ENCODE data around the gene TMEM132D.

Gene TMEM132D

DNA sequence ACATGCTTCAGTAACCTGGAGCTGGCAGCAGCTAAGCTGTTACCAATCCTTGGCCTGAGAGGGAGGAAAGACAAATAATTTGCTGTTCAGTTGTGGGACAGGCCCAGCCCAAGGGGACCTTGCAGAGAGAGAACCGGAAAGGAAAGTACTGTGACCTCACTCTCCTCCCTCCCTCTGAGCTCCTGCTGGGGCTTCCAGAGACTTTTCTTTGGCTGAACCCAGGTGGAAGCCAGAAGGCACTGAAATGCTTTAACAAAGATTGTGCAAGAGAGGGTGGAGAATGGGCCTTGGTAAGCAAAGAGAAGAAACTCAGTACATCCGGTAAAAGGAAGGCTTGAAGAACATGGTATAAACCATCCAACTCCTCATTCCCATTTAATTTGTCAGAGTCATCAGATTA, 593.5 kb downstream of the TMEM132D start:
- DNase-seq = no peak

DNA sequence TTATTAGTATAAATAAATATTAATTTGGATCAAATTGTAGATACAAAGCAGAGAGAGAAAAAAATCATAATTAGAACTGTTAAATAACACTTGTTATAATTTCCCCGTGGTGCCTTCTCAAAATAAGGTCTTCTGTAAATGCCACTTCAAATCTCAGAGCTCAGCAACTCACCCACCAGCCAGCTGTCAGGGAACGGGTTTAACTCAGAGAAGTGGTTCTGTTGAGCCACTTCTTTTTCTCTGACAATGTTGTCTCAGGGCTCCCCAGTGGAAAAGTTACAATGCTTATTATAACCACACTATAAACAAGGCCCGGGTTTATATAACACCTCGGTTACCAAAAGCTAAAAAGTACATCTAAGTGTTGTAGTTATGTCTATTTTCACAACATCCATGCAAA, 598.0 kb downstream of the TMEM132D start:
- no peak for DNase-seq

DNA sequence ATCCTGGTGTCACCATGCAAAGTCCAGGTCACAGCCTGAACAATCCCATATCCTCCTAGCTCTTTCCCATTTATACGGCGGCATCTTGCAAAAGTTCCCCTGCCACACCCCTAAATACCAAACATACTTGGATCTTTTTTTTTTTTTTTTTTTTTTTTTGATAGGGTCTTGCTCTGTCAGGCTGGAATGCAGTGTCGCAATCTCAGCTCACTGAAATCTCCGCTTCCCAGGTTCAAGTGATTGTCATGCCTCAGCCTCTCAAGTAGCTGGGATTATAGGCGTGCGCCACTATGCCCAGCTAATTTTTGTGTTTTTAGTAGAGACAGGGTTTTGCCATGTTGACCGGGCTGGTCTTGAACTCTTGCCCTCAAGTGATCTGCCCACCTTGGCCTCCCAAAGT, 599.3 kb downstream of the TMEM132D start:
- no peak for DNase-seq

DNA sequence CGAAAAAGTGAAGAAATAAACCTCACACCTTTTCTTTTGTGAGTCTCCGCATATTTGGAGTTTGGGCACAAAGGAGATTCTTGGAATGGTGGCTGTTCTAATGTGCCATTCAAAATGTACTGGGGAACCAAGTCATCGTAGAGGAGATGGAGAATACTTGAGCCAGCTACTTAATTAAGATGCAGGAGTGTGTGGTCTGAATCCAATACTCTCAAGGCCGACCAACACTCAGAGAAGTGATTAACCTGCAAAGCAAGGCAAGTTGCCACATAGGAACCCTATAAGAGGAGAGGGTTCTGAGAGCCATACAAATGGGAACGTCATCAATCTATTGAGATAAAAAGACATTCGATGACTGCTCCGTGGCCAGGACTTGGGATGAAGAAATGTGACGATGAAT, 603.8 kb downstream of the TMEM132D start:
- no peak for DNase-seq

DNA sequence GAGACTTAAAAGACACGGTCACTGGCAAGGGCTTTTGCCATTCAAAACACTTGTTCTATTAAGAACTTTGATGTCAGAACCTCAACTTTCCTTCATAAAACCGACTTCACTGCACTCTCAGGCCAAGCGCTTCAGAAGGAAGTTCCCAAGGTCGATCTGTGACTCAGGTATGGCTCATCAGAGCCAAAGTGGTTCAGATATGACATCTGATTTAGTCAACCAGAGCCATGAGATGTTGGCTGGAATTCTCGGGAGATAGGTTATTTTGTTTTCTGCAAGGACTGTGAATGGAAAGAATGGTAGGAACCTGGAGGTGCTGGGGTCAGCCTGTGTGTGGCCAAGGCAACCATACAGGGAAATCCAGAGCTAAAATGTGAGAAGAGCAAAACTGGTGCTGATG, 604.9 kb downstream of the TMEM132D start:
- no peak for DNase-seq

DNA sequence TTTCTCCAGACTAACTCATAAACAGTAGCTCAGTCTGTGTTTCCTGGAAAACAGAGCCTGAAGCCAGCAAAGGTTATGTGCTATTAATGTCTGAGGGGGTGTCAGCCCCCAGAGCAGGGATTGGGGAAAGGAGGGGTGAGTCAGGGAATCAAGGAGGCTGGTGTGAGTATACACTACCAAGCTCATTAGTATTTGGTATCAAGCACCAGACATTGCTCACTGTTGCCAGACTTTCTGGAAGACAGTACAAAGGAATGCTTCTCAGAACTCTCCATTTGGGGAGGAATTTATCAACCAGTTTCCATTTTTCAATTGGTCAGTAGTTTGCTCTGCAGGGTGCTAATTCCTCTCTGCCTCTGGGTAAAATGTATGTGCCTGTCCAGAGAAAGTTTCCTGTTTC, 607.2 kb downstream of the TMEM132D start:
- no peak for DNase-seq

DNA sequence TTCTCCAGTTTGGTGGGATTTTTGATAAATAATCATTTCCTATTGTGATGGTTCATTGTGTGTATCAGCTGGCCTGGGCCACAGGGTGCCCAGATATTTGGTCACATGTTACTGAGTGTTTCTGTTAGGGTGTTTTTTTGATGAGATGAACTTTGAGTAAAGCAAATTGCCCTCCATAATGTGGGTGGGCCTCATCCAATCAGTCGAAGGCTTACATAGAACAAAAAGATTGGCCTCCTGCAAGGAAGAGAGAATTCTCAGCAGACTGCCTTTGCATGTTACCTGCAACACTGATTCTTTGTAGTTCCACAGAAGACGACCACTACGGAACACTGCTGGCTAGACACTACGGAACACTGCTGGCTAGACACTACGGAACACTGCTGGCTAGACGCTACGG, 609.0 kb downstream of the TMEM132D start:
- no peak for DNase-seq

DNA sequence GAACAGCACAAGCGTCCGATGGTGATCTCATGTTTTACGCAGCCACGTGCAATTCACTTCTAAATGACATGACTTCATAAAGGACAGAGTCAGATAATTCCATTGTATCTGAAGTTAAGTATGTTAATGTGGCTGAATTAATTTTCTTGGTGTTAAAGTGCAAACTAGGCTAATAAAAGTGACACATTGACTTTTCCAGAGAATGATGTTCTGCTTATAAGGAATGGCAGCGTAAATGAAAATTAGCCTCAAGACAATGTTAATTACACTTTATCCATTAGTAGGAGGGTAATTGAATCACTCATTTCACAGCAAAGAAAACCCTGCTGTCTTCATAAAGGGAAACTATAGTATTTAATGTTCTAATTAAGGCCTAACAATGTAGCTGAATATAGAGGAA, 624.1 kb downstream of the TMEM132D start:
- DNase-seq = no peak

DNA sequence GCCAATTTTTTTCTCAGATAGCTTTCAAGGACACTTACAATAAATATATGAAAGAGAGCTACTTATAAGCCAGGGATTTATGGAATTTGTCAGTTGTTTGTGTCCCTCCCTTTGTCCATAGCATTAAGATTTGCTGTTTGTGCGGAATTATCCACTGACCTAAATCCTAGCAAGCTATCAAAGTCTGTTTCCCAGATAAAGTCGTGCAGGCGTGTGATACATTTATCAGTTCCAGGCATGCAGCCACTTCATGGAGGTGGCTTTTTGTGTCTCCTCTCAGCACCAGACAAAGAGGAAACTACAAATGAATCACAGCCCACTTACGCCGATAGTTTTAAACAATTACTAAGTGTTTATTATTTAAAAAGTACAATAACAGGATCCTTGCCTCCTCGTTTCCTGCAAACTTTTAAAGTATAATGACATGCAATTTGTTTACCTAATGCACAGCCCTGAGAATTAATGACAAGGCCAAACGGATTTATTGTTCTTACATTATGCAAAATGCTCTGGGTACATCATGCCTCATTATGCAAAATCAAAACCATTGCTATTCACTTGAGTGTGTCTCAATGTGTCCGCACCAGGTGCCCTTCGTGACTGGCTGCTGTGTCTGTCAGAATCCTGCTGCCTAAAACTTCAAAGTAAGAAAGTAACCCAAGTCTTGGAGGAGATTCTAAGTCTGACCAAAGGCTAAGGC, 627.3 kb downstream of the TMEM132D start:
- no peak for DNase-seq

DNA sequence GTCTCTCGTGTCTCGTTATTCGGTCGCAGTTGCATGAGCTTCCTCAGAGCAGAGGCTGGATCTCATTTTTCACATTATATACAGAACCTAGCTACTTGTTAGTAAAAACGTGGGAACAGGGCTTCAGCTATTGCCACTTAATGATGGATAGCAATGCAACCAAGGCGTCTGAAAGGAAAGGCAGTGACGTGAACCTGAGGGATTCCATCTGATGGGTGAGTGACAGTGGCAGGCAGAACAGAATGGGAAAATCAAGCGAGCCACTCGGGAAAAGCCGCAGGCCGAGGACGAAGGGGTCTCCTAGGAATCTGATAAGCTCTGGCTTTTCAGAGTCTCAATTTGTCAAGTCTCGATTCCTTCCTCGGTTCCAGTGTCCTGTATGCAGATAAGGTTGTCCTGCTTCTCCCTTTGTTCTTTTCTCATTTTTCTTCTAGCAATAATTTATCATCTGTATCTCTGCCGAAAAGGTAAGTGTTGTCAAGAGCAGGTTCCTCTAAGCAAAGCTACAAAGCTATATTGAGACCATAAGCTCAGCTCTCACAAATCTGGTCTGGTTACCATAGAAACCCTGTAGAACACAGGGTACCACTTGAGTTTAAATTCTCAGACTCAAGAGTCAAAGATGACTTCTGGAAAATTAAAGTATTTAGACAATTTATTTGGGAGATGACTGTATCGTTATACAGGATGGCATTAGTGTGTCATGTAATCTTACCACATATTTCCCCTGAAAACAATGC, 633.9 kb downstream of the TMEM132D start:
- DNase-seq = no peak

DNA sequence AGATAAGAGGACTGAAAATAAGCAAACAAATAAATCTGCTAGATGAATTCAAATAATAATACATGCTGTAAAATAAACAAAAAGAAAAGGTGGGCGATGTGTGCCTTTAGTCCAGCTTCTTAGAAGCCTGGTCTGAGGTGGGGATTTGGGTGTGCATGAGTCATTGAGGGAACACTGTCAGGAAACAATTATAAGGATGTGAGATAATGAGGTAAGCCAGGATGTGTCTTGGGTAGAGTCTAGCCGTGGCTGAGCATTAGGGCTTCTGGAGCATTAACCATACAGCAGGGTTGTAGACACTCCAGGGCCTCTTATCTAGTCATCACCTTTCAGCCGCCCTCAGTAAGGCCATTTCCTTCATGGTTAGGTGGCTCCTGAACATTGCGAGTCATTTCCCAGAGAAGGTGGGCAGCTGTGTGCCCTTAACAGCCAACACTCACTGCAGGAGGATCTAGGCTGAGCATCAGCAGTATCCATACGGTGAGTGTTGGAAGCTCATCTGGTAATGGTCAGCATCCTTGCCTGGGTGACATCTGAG, 645.0 kb downstream of the TMEM132D start:
- no peak for DNase-seq

DNA sequence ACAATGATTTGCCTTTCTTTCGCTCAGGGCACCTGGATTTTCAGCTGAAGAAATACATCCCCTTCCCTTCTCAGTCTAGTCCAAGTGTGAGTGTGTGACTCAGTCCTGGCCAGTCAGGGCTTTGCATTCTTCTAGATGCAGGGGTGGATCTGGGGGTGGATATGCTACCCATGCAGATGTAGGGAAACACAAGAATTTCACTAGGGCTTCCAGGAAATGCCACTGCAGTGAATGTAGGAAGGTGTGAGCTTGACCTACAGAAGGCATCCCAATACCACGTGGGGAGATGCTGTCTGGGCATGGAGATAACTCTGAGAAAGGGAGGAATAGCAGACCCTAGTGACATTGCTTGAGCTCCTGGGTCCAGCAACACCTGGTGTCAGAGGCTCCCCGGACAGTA, 646.3 kb downstream of the TMEM132D start:
- no peak for DNase-seq

DNA sequence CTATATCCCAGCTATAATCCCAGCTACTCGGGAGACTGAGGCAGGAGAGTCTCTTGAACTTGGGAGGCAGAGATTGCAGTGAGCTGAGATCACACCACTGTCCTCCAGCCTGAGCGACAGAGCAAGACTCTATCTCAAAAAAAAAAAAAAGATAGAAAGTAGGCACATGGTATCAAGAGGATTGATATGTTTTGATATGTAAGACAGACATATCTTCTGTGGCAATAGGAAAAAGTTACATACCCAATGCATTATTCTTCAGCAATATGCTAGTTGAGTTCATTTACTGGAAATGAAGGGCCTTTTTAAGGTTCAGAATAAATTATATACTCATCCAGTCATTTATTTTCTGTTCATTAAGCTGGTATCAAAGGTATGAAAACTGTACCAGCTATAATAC, 657.2 kb downstream of the TMEM132D start:
- DNase-seq = no peak

DNA sequence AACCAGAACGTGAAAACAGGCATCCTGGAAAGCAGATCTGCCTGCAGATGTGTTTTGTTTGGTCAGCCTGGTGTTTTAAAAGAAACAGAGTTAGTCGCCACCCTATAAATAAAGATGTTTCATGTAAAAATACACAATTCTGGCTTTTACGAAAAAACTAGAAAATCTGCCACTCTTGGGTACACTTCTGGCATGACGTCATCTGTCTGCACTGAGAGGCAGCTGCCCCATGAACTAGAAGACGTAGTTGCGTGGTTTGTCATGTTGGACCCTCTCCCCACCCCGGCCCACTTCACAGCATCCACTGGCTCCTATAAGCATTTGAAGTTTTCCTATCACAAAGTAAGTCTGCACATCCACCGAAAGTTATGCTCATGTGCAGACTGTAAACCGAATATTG, 658.1 kb downstream of the TMEM132D start:
- no peak for DNase-seq

DNA sequence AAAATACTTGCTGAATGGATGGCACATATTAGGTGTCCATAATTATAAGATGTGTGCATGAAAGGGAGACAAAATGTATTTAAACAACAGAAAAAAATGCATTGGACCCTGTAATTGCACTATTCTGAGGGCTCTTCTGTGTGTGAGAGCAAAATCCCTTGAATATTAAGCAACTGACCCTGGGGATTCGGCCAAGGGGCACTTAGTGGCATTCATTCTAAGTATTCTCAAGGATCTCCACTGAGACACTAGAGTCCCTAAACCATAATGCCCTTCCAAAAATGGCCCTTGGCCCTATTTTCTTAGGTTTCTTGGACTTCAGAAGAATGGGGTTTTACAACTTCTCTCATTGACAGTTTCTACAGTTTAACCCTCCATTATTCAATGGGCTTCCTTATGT, 662.0 kb downstream of the TMEM132D start:
- no peak for DNase-seq

DNA sequence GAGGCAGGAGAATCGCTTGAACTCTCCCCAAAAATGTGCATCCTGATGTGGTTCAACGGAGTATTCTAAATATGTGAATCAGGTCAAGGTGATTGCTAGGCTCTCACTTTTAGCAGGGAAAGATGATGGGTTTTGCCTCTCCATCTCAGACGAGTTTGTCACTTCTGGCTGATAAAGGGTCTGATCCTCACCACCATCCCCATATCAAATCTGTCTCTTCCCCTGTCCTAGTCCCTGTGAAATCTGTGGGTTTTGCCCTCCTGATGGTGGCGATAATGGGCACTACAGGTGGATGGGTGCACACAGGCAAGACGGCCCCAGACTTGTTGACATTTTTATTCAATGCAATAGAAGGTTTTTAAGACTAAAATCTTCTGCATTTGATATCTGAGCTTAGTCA, 665.9 kb downstream of the TMEM132D start:
- DNase-seq = no peak

DNA sequence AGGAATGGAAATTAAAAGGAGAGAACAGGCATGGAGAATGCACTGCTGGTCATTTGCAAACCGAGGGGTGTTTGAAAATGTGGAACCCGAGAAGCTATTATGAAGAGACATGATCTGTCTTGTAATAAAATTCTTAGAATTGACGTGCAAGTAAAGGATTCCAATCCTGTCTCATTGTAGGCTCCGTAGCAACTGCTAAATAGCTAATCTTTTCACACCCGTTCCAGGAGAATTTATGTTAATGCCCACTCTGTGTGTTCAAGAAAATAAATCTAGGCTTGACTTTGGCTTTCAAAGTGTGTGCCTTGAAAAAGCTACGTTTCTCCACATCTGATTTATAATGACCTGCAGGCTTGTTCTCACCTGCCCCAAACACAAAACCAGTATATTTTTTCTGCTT, 669.6 kb downstream of the TMEM132D start:
- no peak for DNase-seq

DNA sequence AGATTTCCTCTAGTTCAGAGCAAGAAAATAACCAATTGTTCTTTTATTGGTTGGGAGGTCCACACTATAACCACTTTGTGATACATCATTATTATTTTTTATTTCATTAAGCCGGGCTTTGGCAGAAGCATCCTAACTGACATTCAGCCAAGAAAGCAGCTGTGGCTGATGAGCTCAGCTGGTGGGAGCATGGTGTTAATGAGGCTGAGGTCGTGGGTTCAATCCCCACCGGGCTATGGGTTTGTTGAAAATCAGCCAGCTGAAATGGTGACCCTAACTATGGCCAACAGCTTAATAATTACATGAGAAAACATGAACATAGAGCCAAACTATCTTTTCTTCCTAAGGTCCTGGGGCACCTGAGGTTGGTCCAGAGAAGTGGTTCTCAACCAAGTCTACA, 672.3 kb downstream of the TMEM132D start:
- no peak for DNase-seq

DNA sequence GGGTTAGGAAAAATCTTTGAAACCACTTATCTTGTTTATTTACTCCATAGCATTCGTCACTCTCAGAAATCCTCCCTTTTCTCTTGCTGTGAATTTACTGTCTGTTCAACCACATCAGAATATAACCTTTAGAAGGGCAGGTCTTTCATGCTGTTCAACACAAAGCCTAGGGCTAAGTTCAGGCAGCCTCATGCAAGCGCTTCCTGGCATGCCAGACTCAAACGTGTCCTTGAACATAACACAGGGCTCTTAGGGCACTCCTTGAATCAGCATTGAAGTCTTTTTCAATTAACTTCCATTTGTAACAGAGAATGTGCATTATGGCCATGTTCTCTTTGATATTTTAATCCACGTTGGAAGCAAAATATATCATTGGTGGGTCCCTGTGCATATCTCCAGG, 672.8 kb downstream of the TMEM132D start:
- no peak for DNase-seq

DNA sequence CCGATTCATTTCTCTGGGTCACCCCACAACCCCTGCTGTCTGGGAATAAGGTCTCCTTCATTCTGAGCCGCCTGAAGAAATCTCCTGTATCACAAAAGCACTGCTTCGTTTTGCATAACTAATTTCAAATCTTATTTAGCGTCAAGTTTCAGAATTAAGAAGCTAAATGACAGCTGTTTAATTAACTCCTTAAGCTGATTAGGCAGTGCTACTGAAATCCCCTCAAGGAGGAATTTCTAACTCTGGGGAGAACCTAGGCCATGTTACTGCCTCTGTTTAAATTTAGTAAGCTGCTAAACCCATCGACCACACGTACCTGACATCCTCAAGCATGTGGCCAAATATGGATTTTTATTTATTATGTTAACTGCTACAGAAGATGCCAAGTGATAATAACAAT, 677.0 kb downstream of the TMEM132D start:
- DNase-seq = no peak

DNA sequence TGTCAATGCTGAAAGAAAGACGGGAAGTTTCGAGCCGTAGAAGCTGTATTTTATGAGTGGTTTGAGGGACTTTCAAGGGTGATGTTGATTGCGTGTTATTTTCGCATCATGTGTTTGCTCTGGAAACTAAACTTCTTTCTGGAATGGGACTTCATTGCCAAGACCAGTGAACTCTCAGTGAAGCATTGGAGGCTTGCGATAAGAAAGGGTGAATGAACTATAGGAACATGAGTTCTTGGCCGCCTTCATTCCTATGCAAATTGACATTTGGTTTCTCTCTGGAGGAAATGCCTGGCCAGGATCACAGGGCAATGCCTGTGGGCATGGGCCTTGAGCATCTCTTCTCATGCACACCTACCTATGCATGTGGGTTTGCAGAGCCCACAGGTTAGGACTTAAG, 677.8 kb downstream of the TMEM132D start:
- DNase-seq = no peak

DNA sequence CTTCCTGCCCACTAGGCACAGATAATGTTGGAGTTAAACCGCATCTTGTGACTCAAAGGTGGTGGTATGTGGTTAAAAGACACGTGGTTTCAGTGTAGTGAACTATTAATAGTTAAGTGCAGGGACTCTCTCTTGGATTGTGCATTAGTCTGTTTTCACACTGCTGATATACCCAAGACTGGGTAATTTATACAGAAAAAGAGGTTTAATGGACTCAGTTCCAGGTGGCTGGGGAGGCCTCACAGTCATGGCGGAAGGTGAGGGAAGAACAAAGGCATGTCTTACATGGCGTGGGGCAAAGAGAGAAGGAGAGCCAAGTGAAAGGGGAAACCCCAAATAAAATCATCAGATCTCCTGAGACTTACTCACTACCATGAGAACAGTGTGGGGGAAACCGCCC, 688.3 kb downstream of the TMEM132D start:
- no peak for DNase-seq

DNA sequence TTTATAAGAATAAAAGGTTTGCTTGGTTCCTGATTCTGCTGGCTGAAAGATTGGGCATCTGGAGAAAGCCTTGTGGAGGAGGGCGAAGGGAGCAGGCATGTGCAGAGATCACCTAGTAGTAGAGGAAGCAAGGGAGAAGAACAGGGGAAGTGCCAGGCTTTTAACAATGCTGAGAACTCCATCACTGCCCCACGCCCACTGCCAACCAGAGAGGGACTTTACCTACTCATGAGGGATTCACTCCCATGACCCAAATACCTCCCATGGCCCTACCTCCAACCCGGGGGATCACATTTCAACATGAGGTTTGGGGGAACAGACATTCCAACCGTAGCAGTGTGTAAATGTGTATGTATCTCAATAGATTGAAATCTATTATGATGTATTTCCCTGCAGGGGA, 690.3 kb downstream of the TMEM132D start:
- no peak for DNase-seq

DNA sequence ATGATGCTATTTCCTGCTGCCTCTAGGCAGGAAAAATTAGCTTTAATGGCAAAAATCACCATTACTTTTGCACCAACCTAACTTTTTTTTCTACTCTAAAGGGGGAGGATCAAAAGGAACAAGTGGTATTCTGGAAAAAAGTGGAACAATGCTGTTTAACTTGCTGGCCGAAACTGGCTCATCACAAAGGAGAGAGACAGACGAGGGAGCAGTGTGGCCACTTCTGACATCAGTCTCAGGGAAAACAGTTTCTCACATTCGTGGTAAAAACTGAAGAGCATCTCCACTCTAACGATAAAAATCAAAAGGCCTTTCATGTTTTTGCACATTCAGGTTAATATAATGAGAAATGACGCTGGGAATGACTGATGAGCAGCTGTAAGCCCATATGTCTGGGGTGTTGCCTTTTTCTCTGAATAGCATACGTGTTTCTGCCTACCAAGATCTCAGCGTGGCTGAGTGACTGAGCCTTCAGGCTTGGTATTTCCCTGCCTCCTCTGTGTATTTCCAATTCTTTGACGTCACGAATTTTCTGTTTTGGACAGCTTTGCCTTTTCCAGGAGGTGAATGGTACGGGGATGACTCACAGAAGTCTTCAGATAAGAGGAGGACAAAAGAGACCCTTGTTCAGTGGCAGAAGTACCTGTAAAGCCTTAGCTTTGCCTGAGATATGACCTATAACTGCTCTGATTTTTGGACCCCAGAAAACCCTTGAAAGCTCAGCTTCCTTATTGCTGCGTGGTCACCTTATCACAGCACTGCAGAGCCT, 691.8 kb downstream of the TMEM132D start:
- no peak for DNase-seq
